ENCODE data around the gene KCNK3.
A peak's percentile ranks its signal among the peaks of the same experiment; 100 is the strongest.
"Not testable (repeated sequence)": the region's sequence is repeated elsewhere in the genome, so short reads cannot be mapped to it uniquely, and the experiment has no call there.

KCNK3 gene

DNA sequence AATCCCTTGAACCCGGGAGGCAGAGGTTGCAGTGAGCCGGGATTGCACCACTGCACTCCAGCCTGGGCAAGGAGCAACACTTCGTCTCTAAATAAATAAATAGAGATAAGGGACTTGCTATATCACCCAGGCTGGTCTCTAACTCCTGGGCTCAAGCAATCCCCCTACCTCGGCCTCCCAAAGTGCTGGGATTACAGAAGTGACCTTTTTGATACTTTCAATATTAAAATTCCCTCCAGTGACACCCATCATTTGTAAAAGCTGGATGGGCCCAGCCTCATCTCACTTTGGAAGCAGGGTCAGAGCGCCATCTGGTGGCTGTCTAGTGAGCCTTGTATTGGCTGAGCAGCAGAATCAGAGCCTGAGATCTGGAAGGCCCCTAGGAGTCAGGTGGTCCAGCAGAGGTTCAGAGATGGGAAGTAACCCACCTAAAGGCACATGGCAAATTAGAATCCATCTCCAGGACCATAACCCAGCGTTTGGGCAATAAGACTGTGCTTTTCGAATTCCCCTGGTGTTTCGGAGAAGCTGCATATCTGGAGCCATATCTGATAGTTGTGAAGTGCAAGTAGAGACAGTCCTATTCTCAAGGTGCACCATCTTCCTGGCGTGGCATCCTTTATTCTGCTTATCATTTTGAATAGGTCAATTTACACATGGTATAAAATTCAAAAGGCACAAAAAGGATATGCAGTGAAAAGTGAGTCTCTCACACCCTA lies 53.2 kb downstream of the KCNK3 start:
- H3K4me3 ChIP-seq (ENCODE audit: low read depth, low read length): no peak overlapping the region
- TF ChIP-seq, protein P1, sequence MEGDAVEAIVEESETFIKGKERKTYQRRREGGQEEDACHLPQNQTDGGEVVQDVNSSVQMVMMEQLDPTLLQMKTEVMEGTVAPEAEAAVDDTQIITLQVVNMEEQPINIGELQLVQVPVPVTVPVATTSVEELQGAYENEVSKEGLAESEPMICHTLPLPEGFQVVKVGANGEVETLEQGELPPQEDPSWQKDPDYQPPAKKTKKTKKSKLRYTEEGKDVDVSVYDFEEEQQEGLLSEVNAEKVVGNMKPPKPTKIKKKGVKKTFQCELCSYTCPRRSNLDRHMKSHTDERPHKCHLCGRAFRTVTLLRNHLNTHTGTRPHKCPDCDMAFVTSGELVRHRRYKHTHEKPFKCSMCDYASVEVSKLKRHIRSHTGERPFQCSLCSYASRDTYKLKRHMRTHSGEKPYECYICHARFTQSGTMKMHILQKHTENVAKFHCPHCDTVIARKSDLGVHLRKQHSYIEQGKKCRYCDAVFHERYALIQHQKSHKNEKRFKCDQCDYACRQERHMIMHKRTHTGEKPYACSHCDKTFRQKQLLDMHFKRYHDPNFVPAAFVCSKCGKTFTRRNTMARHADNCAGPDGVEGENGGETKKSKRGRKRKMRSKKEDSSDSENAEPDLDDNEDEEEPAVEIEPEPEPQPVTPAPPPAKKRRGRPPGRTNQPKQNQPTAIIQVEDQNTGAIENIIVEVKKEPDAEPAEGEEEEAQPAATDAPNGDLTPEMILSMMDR (IDR thresholded peaks at IDR 0.05; ENCODE audit: borderline replicate concordance, insufficient read depth, low read depth, low read length): peak; percentile 90

DNA sequence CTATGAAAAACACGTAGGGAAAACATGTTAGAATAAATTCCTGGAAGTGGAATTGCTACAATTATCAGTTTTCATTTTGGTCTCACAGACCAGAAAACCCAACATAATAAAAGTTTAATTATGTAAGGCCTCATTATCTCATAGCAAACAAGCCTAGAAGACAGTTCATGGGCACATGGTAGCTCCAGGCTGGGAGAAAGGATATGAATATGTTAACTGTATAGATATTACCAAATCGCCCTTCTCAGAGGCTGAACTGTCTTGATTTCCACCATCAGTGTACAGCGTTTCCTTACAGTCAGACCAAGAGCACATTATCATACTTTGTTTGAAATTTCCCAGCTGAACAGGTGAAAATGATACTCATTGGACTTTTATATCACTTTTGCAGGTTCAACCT lies 54.4 kb downstream of the KCNK3 start:
- TF ChIP-seq, protein P1 (IDR thresholded peaks at IDR 0.05; ENCODE audit: borderline replicate concordance, insufficient read depth, low read depth, low read length): no peak
- H3K4me3 ChIP-seq (ENCODE audit: low read depth, low read length): no peak overlapping the region

DNA sequence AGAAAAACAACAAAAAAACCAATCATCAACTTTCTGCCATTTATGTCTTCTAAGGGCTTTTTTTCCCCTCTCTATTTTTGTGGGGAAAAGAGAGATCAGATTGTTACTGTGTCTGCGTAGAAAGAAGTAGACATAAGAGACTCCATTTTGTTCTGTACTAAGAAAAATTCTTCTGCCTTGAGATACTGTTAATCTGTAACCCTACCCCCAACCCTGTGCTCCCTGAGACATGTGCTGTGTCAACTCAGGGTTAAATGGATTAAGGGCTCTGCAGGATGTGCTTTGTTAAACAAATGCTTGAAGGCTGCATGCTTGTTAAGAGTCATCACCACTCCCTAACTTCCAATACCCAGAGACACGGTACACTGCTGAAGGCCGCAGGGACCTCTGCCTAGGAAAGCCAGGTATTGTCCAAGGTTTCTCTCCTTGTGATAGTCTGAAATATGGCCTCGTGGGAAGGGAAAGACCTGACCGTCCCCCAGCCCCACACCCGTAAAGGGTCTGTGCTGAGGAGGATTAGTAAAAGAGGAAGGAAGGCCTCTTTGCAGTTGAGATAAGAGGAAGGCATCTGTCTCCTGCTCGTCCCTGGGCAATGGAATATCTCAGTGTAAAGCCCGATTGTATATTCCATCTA lies 57.4 kb downstream of the KCNK3 start:
- H3K4me3 ChIP-seq (ENCODE audit: low read depth, low read length): not testable (repeated sequence)

DNA sequence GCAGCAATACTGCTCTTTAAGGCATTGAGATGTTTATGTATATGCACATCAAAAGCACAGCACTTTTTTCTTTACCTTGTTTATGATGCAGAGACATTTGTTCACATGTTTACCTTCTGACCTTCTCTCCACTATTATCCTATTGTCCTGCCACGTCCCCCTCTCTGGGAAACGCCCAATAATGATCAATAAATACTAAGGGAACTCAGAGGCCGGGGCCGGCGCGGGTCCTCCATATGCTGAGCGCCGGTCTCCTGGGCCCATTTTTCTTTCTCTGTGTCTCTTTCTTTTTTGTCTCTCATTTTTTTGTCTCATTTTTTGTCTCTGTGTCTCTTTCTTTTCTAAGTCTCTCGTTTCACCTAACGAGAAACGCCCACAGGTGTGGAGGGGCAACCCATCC lies 57.9 kb downstream of the KCNK3 start:
- not testable (repeated sequence) for H3K4me3 ChIP-seq (ENCODE audit: low read depth, low read length)

DNA sequence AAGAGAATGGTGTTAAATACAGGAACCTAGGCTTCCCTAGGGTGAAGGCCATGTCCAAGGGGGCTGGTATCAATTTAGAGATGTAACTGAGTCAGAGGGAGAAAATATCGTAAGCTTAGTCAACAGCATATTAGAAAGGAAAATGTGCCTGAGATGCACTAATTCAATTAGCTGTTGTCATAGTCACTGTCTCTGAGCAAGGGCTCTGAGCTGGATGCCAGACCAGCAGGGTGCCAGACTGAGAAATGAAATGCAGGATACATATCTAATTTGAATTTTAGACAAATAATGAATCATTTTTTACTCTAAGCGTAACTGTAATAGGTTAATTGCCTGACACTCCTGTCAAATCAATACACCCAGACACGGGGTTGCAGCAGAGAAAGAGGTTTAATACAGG lies 60.1 kb downstream of the KCNK3 start:
- TF ChIP-seq, protein P1 (IDR thresholded peaks at IDR 0.05; ENCODE audit: borderline replicate concordance, insufficient read depth, low read depth, low read length): no peak
- H3K4me3 ChIP-seq (ENCODE audit: low read depth, low read length): no peak overlapping the region

DNA sequence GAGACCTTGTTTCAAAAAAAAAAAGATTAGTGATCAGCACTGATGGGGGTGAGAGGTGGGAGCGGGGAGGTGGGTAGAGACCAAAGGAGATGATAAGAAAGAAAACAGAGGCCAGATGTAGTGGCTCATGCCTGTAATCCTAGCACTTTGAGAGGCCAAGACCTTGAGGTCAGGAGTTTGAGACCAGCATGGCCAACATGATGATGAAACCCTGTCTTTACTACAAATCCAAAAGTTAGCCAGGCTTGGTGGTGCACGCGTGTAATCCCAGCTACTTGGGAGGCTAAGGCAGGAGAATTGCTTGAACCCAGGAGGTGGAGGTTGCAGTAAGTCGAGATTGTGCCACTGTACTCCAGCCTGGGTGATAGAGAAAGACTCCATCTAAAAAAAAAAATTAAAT lies 62.0 kb downstream of the KCNK3 start:
- TF ChIP-seq, protein P1 (IDR thresholded peaks at IDR 0.05; ENCODE audit: borderline replicate concordance, insufficient read depth, low read depth, low read length): no peak
- H3K4me3 ChIP-seq (ENCODE audit: low read depth, low read length): no peak overlapping the region

DNA sequence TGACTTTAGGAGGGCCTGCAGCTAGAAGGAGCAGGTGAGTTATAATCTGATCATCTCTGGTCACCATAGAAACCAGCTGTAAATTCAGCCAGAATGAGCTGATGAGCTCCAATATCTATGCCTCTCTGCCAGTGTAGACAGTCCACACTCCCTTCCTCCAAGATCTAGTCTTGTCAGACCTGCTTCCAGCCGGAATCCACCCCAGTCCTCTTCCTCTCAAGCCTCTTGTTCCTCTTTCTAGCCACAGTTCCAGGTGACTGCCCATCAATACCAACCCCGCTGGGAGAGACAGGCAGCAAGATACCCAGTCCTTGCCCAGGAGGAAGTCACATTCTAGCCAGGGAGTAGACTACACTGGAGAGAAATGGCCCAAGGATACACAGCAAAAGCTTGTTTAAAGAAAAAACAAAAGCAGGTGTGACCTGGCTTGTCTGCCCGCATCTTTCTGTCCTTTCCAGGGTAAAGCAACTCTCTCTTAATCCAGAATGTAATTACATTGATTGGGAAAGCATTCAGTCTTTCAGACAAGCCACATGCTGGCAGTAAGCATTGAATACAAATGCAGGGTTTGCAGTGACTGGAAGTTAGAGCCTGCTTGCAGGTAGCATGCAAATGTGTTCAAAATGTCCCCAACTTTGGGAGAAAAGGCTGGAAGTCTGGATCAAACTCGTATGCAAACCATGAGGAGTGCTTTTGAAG lies 62.6 kb downstream of the KCNK3 start:
- H3K4me3 ChIP-seq (ENCODE audit: low read depth, low read length): no peak overlapping the region
- TF ChIP-seq, protein P1 (IDR thresholded peaks at IDR 0.05; ENCODE audit: borderline replicate concordance, insufficient read depth, low read depth, low read length): no peak

DNA sequence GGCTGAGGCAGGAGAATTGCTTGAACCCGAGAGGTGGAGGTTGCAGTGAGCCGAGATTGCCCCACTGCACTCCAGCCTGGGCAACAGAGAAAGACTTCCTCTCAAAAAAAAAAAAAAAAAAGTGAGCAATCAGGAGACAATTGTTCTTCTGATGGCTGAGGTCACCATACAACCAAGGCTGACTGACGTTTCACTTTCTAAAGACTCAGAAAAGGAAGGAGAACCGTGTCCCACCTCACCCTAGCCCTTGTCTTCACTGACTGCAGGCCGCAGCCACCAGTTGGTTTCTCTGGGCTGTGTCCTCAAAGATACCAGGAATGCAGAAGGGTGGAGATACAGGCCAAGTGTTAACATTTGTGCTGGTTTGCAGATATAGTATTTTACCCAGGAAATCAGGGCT lies 63.8 kb downstream of the KCNK3 start:
- no peak overlapping the region for H3K4me3 ChIP-seq (ENCODE audit: low read depth, low read length)
- TF ChIP-seq, protein P1 (IDR thresholded peaks at IDR 0.05; ENCODE audit: borderline replicate concordance, insufficient read depth, low read depth, low read length): no peak

Measured in GM12875 (cell line).